Hindlimb muscle (tissue), 1 donor: ENCODE data around the gene PSD4. TPM values are rescaled to one million over a fixed set of nuclear protein-coding genes. Genes with fewer than 3 reads are reported as not detected.

Experiments
- DNase-seq: peaks from one replicate; pipeline ENCODE4 v3.0.0-alpha.2; 2013
- polyA plus RNA-seq: library from polyadenylated mRNA; unstranded; fragments of 120-200 nt; gene quantifications from one replicate; pipeline ENCODE4 v1.2.1, GENCODE V29; 2013; ENCODE audit not compliant: insufficient read length

Gene PSD4
- polyA plus RNA-seq, 1 donor: 1.6 TPM

- peak; percentile 90 for DNase-seq
Observed at GRCh38 chr2:113240150-113240914, 66.6 kb downstream of the PSD4 start.

DNA sequence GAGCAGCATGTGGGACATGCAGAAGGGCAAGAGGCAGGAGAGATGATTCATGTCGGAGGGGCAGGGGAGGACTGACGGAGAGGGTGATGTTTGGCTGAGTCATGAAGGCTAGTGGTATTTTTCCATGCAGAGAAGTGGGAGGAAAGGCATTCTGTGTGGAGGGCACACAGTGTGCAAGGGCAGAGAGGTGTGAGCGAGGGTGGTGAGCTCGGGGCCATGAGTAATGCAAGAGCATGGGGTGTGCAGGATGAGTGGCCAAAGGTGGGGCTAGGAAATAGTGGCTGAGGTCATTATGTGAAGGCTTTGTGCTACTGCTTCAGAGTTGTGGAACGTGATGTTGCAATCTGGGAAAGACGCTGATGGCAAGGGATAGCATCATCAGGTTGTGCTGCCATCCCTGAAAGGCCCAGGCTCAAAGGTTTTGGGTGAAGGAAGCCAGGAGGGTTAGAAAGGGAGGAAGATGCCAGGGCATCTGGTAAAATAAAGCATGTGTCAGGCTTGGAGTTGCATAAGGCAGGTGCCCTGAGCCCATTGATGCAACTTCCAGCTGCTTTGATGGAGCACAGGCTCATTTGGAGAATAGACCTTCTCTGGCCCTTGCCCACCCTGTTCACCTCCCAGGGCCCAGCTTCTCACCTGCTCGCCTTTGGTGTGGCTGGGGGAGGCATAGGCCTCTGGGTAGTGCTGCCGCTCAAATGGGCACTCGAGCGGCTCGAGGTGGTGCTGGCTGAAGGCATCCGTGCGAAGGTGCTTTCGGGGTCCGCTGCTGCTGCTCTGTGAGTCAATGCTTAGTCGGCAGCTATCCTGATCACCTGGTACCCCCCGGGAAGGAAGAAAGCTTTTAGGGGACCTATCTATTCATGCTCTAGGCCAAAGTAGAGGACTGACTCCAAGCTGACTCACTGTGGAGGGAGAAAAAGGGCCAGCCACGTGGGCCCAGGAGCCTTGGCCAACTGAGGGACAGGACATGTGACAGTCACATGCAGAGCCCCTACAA lies 67.4 kb downstream of the PSD4 start:
- no peak for DNase-seq

- DNase-seq: no peak
Observed at GRCh38 chr2:113242327-113242726, 68.6 kb downstream of the PSD4 start.

- no peak for DNase-seq
Observed at GRCh38 chr2:113245276-113245711, 71.5 kb downstream of the PSD4 start.

GRCh38 chr2:113246606-113247005 lies 72.8 kb downstream of the PSD4 start:
- no peak for DNase-seq

- DNase-seq: peak; percentile 72
Observed at GRCh38 chr2:113248997-113249770, 75.4 kb downstream of the PSD4 start.

DNA sequence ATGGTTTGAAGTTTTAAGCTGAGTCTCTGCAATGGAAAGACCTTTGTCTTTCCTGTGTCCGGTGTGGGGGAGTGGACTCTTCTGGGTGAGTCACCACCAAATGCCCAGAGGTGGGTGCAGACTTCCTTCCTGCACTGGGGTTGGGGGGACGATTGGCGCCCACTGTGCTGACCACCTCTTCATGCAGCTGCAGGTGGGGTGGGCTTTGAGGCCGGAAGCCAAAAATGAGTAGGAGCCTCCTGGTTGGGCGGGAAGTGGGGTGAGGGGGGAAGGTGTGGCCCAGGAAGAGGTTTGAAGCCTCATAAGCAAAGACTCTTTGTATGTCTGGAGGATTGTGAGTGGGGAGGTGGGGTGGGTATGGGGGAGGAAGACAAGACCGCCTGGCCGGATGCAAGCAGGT lies 77.3 kb downstream of the PSD4 start:
- no peak for DNase-seq

DNA sequence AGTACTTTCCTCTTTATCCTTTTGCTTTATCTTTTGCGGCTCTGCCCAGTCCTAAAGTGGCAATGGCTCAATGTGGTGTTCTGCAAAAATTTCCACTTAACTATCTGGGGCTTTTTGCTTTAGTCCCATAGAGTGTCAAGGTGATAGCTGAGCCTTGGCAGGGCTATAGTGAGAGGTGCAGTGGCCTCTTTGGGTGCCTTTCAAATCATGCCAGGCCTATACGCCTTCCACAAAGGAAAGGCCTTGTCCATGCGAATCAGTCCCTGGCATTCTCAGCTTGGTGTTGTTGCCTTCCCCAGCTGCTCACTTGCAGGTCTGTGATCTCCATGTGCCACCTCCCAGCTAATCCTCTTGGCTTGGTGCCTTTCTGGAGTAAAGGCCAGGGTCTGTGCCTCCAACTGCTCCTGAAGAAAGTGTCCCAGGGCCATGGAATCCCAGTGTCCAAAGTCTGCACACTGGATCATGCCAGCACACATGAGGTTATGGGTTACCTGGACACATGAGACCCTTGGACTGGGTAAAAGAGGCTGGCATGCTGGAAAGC lies 78.3 kb downstream of the PSD4 start:
- no peak for DNase-seq

DNA sequence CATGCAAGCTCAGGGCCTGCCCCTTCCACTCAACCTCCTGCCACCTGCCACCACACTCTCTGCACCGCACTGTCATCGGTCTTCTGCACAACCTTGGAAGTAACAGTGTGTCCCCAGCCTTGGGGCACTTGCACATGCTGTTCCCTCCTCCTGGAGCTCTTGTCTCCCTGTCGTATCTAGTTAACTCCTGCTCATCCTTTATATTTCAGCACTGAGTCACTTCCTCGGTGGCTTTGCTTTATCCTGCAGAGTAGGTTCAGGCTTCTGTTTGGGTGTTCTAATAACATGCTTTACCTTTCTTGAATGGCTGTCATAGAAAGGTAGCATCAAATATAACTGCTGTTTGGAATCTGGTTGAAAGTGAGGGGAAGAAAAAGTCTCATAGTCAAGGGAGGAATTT lies 79.7 kb downstream of the PSD4 start:
- DNase-seq: no peak

DNA sequence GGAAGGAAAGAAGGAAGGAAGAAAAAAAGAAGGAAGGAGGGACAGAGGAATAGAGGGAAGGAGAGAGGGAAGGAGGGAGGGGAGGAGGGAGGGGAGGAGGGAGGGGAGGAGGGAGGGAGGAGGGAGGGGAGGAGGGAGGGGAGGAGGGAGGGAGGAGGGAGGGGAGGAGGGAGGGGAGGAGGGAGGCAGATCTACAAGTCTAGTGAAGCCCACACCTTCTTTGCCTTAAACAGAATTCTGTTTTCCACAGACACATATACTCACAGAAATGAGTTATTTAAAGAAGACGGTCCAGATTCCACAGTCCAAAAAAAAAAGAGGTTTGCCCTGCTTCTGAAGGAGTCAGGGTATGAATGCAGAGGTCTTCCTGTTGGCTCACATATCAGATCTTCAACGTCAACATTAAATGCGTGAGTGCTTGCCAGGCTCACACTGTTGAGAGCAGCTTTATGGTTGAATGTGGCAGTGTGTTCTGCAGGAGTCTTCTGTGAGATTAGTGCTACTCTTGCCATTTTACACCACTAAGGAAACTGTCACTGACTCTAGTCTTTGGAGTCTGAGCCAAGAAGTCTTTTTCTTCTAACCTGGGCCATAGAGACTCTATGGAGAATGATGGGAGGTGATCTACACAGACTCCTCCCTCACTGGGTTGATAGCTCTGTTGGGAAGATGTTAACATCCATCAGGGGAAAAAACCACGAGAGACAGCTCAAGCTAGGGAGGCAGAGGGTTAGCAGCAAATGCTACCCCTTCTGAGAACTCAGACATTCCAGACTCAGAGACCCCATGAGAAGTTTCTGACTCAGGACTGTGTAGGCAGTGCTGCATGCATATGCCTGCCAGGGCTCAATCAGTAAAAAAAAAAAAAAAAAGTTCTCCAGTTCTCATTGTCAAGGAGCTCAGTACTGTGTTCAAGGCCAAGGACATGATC lies 81.6 kb downstream of the PSD4 start:
- DNase-seq: no peak

GRCh38 chr2:113257516-113258264 lies 83.9 kb downstream of the PSD4 start:
- no peak for DNase-seq

- no peak for DNase-seq
Observed at GRCh38 chr2:113258471-113259147, 84.8 kb downstream of the PSD4 start.

Other genes with a start within 250 kb of the PSD4 start
- gene IL36G, start 196.0 kb upstream of the PSD4 start, polyA plus RNA-seq: not detected
- gene IL36A, start 168.5 kb upstream of the PSD4 start, polyA plus RNA-seq: not detected
- gene IL36B, start 121.1 kb upstream of the PSD4 start, polyA plus RNA-seq: not detected
- gene IL36RN, start 114.8 kb upstream of the PSD4 start, polyA plus RNA-seq: not detected
- gene IL1F10, start 106.0 kb upstream of the PSD4 start, polyA plus RNA-seq: not detected
- gene IL1RN, start 46.4 kb upstream of the PSD4 start, polyA plus RNA-seq: 1.9 TPM
- 2.2 TPM for gene PAX8, start 105.0 kb downstream of the PSD4 start, polyA plus RNA-seq